GM20000 (cell line): Measurements from ENCODE around the gene SIK2.

Experiments
- DNase-seq: peaks from one replicate; pipeline ENCODE4 v3.0.0; 2012; ENCODE audit warnings: low spot score
- CTCF ChIP-seq: IDR thresholded peaks from 2 replicates; pipeline ENCODE4 v1.5.1; 2012; ENCODE audit warnings: mild to moderate bottlenecking, control low read depth; ENCODE audit errors: extremely low read depth, missing control alignments

Gene SIK2

DNA sequence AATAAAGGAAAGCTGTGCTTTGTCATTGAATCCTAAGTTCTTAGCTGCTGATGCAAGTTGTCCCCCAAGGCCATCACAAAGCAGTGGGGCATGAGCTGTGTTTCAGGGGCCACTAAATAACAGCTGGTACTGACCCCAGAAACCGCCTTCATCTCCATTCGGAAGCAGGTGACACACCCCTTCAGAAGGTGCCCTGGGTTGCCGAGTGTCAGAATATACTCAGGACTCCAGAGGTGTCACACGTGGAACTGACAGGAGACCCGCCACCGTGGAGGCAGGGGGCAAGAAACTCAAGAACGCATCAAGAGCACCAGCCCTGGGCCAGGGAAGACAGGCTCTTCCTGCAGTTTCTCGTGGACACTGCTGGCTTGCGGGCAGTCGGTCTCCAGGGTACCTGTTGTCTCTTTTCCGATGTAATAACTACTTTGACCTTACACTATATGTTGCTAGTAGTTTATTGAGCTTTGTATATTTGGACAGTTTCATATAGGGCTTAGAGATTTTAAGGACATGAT lies 122.4 kb downstream of the SIK2 start:
- no peak for DNase-seq
- no peak for TF ChIP-seq CTCF

DNA sequence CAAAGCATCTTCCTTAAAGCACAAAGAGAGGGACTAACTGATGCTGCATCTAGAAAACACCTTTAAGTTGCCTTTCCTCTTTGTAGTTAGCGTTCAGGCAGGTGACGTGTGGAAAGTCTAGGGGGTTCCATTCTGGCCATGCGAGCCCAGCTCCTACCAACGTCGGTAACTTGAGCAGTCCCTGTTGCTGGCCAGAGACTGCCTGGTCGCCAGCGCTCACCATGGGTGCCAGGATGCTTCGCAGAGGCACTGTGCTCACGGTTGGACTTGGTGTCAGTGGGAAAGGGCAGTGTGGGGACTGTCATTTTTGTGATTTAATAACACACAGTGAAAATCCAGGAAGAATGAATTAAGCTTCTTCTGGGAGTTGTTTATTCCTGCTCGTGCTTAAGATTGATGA lies 123.4 kb downstream of the SIK2 start:
- TF ChIP-seq CTCF: no peak
- DNase-seq: no peak

- TF ChIP-seq CTCF: no peak
- DNase-seq: no peak
Observed at GRCh38 chr11:111726301-111726713, 124.1 kb downstream of the SIK2 start.

GRCh38 chr11:111727431-111727830 lies 125.2 kb downstream of the SIK2 start:
- DNase-seq: no peak
- no peak for TF ChIP-seq CTCF

- no peak for TF ChIP-seq CTCF
- no peak for DNase-seq
Observed at GRCh38 chr11:111729071-111729830, 127.0 kb downstream of the SIK2 start.

GRCh38 chr11:111729831-111730311 lies 127.6 kb downstream of the SIK2 start:
- no peak for DNase-seq
- TF ChIP-seq CTCF: no peak

GRCh38 chr11:111730871-111731591 lies 128.8 kb downstream of the SIK2 start:
- DNase-seq: no peak
- no peak for TF ChIP-seq CTCF
